Activated effector memory CD4-positive, alpha-beta T cell treated with anti-CD3 and anti-CD28 coated beads, Interleukin-2, amount 50 U/mL, for 16 hours (primary cell): ENCODE data around the gene PSMB8.

ENCODE experiments used
- DNase-seq: peaks from one replicate; pipeline ENCODE4 v3.0.0-alpha.2; 2020

PSMB8 gene

GRCh38 chr6:32855467-32856174, 11.8 kb upstream of the PSMB8 start:
- no peak for DNase-seq

- DNase-seq: peak; percentile 87
These were observed 10.7 kb upstream of the PSMB8 start for GRCh38 chr6:32854376-32855178.

GRCh38 chr6:32853541-32854375, 9.9 kb upstream of the PSMB8 start, which contains the start of the genes PSMB9 and TAP1:
Gene PSMB9, plus strand, starts transcription at chr6:32854192. Its CDS starts 38 bp downstream, at chr6:32854230.
Gene TAP1, minus strand, starts transcription at chr6:32853704. Its CDS starts 68 bp downstream, at chr6:32853636.
- peak; percentile 98 for DNase-seq

DNA sequence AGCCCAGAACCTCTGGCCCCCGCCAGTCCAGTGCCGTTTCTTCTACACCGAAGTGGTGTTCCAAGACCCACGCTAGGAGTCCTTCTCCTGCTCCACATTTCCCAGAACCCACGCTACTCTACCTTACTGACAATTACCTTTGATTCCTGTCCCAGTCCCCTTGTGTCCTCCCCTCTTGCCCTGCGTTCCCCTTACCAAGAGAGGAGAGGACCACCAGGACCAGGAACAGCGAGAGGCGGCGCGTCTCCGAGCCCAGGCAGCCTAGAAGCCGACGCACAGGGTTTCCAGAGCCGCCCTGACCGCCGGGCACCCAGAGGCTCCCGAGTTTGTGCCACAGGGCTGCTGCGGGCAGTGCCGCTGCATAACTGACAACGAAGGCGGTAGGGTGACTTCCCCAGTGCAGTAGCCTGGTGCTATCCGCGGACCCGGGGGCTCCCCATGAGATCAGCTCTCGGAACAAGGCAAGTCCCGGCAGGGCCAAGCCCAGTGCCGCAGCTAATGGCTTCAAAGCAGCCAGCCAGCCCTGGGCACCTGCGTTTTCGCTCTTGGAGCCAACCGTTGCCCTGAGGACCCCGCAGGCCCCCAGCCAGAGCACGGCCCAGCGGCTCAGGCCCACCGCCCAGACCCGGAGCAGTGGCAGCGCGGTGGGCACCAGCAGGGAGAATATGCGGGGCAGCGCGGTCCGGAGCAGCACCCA, 9.1 kb upstream of the PSMB8 start:
- peak; percentile 87 for DNase-seq

GRCh38 chr6:32852018-32852843, 8.4 kb upstream of the PSMB8 start:
- peak; percentile 82 for DNase-seq

DNA sequence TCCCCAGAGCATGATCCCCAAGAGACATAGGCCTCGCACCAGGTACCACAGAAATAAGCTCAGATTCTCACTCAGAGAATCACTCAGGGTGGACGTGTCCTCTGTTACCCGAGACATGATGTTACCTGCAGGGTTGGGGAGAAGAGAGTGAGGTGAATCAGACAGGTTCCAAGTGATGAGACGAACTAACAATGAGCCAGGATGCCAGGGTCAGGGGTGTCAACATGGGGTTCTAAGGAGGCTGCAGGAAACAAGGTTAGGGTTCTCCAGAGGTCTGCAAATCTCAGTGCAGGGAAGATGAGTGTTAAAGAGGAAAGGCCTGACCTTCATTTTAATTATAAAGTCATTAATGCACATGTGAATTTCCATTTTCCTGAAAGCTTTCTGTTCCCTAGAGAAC, 7.2 kb upstream of the PSMB8 start:
- no peak for DNase-seq

DNA sequence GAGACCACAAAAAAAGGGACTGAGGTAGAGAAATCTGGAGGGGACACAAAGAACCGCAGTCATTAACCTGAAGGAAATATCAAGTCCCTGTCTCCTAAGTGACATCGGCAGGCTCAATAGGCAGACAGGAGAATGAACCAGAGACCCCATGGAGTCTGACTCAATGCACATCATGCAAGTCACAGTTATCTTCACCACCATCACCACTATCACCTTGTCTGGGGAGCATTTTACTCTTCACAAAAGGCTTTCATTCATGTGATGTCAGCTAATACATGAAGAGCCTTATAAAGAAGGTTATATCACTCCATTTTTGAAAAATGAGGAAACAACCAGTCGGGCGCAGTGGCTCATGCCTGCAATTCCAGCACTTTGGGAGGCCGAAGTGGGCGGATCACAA, 5.3 kb upstream of the PSMB8 start:
- no peak for DNase-seq

GRCh38 chr6:32847795-32848194, 3.9 kb upstream of the PSMB8 start:
- no peak for DNase-seq

DNA sequence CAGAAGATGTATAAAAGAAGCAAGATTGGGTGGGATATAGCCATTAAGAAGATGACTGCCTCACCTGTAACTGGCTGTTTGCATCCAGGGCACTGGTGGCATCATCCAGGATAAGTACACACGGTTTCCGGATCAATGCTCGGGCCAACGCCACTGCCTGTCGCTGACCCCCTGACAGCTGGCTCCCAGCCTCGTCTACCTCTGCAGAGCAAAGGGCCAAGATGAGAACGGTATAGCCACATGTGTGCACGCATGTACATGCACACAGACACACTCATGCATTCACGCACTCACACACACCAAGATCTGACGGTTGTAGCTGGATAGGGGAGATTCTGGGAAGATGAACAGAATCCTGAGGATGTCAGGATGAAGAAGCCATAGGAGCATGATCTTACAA, 3.2 kb upstream of the PSMB8 start:
- DNase-seq: no peak

DNA sequence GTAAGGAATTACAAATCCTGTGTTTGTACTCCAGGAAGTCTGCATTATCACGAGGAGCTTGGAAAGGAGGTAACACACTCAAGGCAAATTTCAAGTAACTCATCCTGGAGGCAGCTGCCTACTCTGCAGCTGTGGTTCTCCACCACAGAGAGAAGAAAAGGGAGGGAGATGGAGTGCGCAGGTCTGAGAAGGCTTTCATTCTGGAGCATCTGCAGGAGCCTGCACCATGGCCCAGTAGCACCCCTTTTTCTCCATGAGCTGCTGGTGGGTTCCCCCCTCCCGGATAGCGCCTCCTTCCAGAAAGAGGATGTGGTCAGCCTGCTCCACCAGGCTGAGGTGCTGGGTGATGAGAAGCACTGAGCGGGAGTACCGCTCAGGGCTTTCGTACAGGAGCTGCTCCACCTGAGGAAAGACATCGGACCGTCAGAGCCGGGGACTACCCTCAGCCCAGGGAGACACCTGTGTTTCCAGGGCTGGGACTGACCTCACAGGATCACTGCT, 1.6 kb upstream of the PSMB8 start:
- peak; percentile 78 for DNase-seq

GRCh38 chr6:32844839-32845383, 1.1 kb upstream of the PSMB8 start:
- no peak for DNase-seq

DNA sequence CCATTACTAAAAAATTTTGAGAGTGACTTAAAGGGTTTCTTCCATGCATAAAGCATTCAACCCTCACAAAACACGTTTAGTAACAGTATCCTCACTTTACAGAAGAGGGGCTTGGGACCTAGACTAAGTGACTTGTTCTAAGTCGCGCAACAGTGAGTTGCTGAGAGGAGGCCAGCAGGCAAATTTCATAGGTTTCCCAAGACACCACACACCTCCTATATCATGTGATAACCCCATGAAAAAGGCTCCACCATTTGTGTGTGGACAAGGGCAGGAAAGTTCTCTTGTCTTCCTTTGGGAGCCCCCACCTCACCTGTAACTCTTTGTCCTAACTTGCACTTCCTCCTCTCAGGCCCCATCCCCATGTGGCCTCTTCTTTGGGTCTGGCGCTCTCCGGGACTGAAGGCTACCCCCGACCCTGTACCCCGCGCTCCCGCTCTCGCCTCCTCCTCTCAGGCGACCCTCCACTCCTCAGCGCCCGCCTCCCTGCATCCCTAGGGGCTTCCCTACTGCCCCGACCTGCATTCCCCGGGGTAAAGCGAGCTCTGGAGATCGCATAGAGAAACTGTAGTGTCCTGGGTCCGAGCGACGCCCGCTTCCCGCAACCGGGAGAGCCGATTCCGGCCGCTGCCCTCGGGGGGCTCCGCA, 392 bp downstream of the PSMB8 start:
- no peak for DNase-seq

- no peak for DNase-seq
These were observed 1.2 kb downstream of the PSMB8 start for GRCh38 chr6:32842690-32843089.

GRCh38 chr6:32842021-32842650, 1.7 kb downstream of the PSMB8 start:
- no peak for DNase-seq

DNA sequence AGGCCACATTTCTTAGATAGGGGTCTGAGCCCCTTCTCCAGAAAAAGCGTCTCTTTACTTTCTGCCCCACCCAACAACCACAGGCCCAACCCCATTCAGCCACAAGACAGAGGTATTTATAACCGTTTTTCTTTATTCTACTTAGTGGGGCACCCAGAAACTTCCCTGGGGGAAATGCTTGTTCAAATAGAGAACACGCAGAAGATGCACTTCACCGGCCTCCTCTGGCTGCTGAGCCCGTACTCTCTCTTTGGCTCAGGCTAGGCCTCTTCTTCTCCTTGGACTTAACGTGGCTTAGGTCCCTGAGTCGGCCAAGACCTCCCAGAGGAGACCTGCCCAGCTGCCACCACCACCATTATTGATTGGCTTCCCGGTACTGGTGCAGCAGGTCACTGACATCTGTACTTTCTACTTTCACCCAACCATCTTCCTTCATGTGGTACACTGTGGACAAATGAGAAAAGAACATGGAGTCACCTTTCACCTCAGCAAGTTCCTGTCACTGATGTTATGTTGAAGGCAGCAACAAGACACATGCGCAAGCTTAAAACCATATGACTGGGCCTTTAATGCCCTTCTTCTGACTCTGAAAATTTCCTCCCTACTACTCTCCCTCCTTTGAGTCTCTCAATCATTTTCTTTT, 3.1 kb downstream of the PSMB8 start:
- DNase-seq: no peak

- no peak for DNase-seq
These were observed 4.5 kb downstream of the PSMB8 start for GRCh38 chr6:32839356-32839755.

DNA sequence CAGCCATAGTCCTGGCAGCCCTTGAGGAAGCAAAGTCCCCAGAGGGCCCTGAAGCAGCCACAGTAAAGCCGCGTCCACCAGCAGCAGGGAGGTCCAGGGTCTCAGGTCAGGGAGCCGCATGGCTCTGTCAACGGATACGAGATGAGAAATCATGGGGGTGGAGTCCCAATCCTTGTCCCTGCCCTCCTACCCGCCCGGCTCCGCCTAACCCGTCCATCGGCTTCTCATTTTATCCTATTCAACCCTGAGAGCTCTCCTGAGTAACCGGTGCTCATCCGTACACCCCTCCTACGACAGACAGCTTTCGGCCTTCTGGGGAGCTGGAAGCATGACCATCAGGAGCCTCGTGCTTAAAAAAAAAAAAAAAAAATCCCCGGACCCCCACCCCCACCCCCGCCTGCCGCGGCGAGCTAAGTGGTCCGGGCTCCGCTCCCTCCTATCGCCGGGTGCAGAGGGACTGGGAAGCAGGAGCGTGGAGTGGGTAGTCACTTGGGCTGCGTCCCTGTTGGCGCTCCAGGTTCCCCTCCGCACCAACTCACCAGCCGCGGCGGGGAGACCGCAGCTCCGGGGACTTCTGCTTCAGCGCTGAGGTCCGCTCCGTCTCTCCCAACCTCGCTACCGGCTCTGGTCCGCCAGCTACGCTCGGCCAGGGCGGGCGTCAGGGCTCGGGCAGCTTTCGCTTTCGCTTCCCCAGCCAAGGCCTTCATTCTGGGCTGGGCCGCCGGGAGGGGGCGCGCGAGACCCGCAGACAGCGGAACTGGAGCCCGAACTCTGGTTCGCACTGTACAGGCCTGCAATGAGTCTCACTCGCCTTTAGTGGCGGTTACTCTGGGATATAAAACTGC, 5.5 kb downstream of the PSMB8 start, which contains the start of gene TAP2:
TAP2 (minus strand) TSS at position 626 of the 845 bp plus-strand sequence; CDS start at position 120, 506 bp downstream.
- DNase-seq: peak; percentile 99

- peak; percentile 68 for DNase-seq
These were observed 6.2 kb downstream of the PSMB8 start for GRCh38 chr6:32837651-32838113.
